ENCODE results near the gene EXOC4.

EXOC4 gene

GRCh38 chr7:133751079-133751478 lies 498.2 kb downstream of the EXOC4 start:
- ChIA-PET POLR2A (no interaction called here), CTCF (interaction anchor here (1.0 to 1.2 kb wide), 3 partner anchors 8 to 13 kb away, joined by 3 to 4 read pairs (median 3); no protein-coding TSS in a partner anchor)
- no peak for TF ChIP-seq CTCF (IDR thresholded peaks at IDR 0.05; ENCODE audit: control extremely low read depth, extremely low read depth, low read depth, missing control alignments)
- DNase-seq (ENCODE audit: extremely low spot score), result no peak

DNA sequence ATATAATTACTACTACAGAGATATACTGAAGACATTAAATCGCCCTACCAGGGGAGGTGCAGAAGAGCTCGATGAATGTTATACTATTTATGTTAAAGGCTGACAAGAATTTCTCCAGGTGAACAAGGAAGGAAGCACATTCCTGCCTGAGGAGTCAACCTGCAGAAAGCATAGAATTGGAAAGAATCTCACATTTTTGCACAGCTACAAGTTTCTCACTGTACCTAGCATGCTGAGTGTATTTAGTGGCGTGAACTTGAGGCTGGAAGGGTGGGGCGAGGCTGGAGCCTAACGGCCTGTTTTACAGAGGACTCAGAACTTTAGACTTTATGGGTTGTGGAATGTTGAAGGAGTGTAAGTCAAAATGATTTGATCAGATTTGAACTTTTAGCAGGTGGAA lies 500.6 kb downstream of the EXOC4 start:
- no peak for TF ChIP-seq CTCF (IDR thresholded peaks at IDR 0.05; ENCODE audit: control extremely low read depth, extremely low read depth, low read depth, missing control alignments)
- CTCF ChIA-PET, result interaction anchor here (0.9 to 1.3 kb wide), 5 partner anchors 11 to 461 kb away, joined by 3 to 4 read pairs (median 3); no protein-coding TSS in a partner anchor
- POLR2A ChIA-PET, result no interaction called here
- no peak for DNase-seq (ENCODE audit: extremely low spot score)

GRCh38 chr7:133754708-133755107 lies 501.8 kb downstream of the EXOC4 start:
- ChIA-PET POLR2A (no interaction called here), CTCF (interaction anchor here (1.2 to 1.3 kb wide), 3 partner anchors 12 to 100 kb away, joined by 3 to 4 read pairs (median 4); no protein-coding TSS in a partner anchor)
- TF ChIP-seq CTCF (IDR thresholded peaks at IDR 0.05; ENCODE audit: control extremely low read depth, extremely low read depth, low read depth, missing control alignments), result no peak
- no peak for DNase-seq (ENCODE audit: extremely low spot score)

DNA sequence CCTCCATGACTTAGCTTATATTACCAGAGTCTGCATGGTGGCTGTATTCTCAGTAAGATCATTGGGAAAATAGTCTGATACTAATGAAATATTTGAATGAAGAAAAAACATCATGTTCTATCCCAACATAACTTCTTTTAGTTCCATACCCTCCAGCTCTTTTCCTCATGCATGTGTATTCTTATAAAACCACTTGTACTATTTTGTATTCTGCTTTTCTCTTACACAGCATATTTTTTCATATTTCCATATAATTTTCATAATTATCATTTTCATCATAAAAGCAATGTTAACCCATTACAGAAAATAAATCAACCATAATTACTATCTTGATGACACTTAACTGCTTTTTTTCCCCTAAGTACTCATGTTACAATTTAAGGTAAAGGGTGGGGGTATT lies 503.0 kb downstream of the EXOC4 start:
- ChIA-PET CTCF (interaction anchor here (1.1 kb wide), 1 partner anchor 19 kb away, joined by 3 read pairs; no protein-coding TSS in a partner anchor), POLR2A (no interaction called here)
- TF ChIP-seq CTCF (IDR thresholded peaks at IDR 0.05; ENCODE audit: control extremely low read depth, extremely low read depth, low read depth, missing control alignments), result no peak
- DNase-seq (ENCODE audit: extremely low spot score), result no peak

GRCh38 chr7:133761443-133761842 lies 508.6 kb downstream of the EXOC4 start:
- POLR2A ChIA-PET, result no interaction called here
- TF ChIP-seq CTCF (IDR thresholded peaks at IDR 0.05; ENCODE audit: control extremely low read depth, extremely low read depth, low read depth, missing control alignments), result no peak
- CTCF ChIA-PET, result no interaction called here
- DNase-seq (ENCODE audit: extremely low spot score), result no peak

GRCh38 chr7:133763076-133763640 lies 510.3 kb downstream of the EXOC4 start:
- no peak for DNase-seq (ENCODE audit: extremely low spot score)
- TF ChIP-seq CTCF (IDR thresholded peaks at IDR 0.05; ENCODE audit: control extremely low read depth, extremely low read depth, low read depth, missing control alignments), result no peak
- POLR2A ChIA-PET, result no interaction called here
- CTCF ChIA-PET, result no interaction called here

Data from GM10248 (cell line).